Dermis microvascular lymphatic vessel endothelial cell (primary cell): ENCODE results near the gene ABCA8. TPM values are rescaled to one million over a fixed set of nuclear protein-coding genes. Genes with fewer than 3 reads are reported as not detected.
A peak's percentile ranks its signal among the peaks of the same experiment; 100 is the strongest.
"Not testable (repeated sequence)": the region's sequence is repeated elsewhere in the genome, so short reads cannot be mapped to it uniquely, and the experiment has no call there.

ENCODE experiments used
- DNase-seq, 2 donors: peaks; one replicate each; pipeline versions ENCODE4 v3.0.0 to v3.0.0-alpha.2; 2010; ENCODE audit warnings: low read depth in 2 of 2
- total RNA-seq: library from RNA; depleted of rRNA; stranded (reverse); fragments of >200 nt; gene quantifications from 2 replicates; pipeline ENCODE4 v1.2.1, GENCODE V29; 2014

Gene ABCA8
- total RNA-seq, 1 donor from 2014 or later = under 0.01 TPM

- DNase-seq = peak; percentile 55 to 66
These were observed 130.5 kb downstream of the ABCA8 start for GRCh38 chr17:68824707-68825106.

GRCh38 chr17:68824185-68824584 lies 131.0 kb downstream of the ABCA8 start:
- not testable (repeated sequence) for DNase-seq

- DNase-seq = no peak
These were observed 132.4 kb downstream of the ABCA8 start for GRCh38 chr17:68822719-68823289.

- peak; percentile 49 to 95 for DNase-seq
These were observed 133.1 kb downstream of the ABCA8 start for GRCh38 chr17:68821860-68822696.

GRCh38 chr17:68820825-68821481 lies 134.2 kb downstream of the ABCA8 start:
- no peak for DNase-seq

- DNase-seq = no peak
These were observed 134.7 kb downstream of the ABCA8 start for GRCh38 chr17:68820476-68820824.

- peak in 1 of 2 donors; percentile 8 for DNase-seq
These were observed 135.7 kb downstream of the ABCA8 start for GRCh38 chr17:68819465-68819864.

Other genes with a start within 250 kb of the ABCA8 start
- 0.26 and 1.4 TPM in 2 replicates for gene ABCA9, start 105.5 kb upstream of the ABCA8 start, total RNA-seq
- 2.2 and 7.5 TPM in 2 replicates for gene ABCA6, start 186.5 kb upstream of the ABCA8 start, total RNA-seq